ENCODE results near the gene HIPK2.

- TF ChIP-seq CTCF (conservative IDR thresholded peaks at IDR 0.05) (no peak), EZH2 (IDR thresholded peaks at IDR 0.05; ENCODE audit: low read depth) (no peak)
These were observed 207.2 kb downstream of the HIPK2 start for GRCh38 chr7:139570626-139571025.
